NCI-H748 (cell line): ENCODE data around the gene TMEM14C.

ENCODE experiments used
- DNase-seq: peaks from one replicate; lab custom pipeline; 2025; ENCODE audit not compliant: unreplicated experiment; lab: John Stamatoyannopoulos, UW

Gene TMEM14C

GRCh38 chr6:10759312-10759839 is 36.5 kb downstream of the TMEM14C start:
- DNase-seq = peak; percentile 45

GRCh38 chr6:10759884-10760329 is 37.0 kb downstream of the TMEM14C start:
- no peak for DNase-seq

GRCh38 chr6:10763006-10763405 is 40.1 kb downstream of the TMEM14C start:
- DNase-seq = no peak

GRCh38 chr6:10769419-10769818 is 46.5 kb downstream of the TMEM14C start:
- no peak for DNase-seq

- DNase-seq = no peak
These were observed 48.6 kb downstream of the TMEM14C start for GRCh38 chr6:10771371-10771894.

GRCh38 chr6:10778230-10778629 is 55.4 kb downstream of the TMEM14C start:
- no peak for DNase-seq

- no peak for DNase-seq
These were observed 56.2 kb downstream of the TMEM14C start for GRCh38 chr6:10779076-10779475.
